ENCODE results near the gene MGA. TPM values are rescaled to one million over a fixed set of nuclear protein-coding genes. Genes with fewer than 3 reads are reported as not detected.
A peak's percentile ranks its signal among the peaks of the same experiment; 100 is the strongest.

MGA gene
- total RNA-seq, 1 experiment from 2014 or later, result 38.5 TPM

- POLR2A ChIA-PET (ENCODE audit: unreplicated experiment), result interaction anchor here (0.7 kb wide), 1 partner anchor 759 kb away, joined by 3 read pairs; no protein-coding TSS in a partner anchor
- no peak overlapping the region for H2AFZ ChIP-seq
- intact Hi-C loops (cut with micrococcal nuclease; ENCODE audit: unreplicated experiment), result loop anchor here (1.0 to 5.0 kb wide), 2 partner anchors 131 to 359 kb away; no protein-coding TSS in a partner anchor
- peak; percentile 46 to 53 for DNase-seq
- no peaks in the 10 kb centered on the region for H3K9me3 ChIP-seq (ENCODE audit: insufficient read depth, low read depth)
- peaks cover 24% of the 10 kb centered on the region for H3K4me1 ChIP-seq (replicated peaks; ENCODE audit: insufficient read depth)
- no peaks in the 10 kb centered on the region for H3K9me2 ChIP-seq (ENCODE audit: insufficient read depth)
- no TSS peak for BruUV-seq (replicated peaks)
- peak overlapping the region; percentile 94 for H3K4me2 ChIP-seq
- peak; percentile 61 for TF ChIP-seq CTCF (conservative IDR thresholded peaks at IDR 0.05)
- TF ChIP-seq EZH2 (IDR thresholded peaks at IDR 0.05; ENCODE audit: low read depth), result no peak
- H3K4me3 ChIP-seq, result no peak overlapping the region
- peaks cover 19% of the 10 kb centered on the region; the same call in 1 of the 2 replicates for H3K79me2 ChIP-seq (ENCODE audit: low read depth)
- CTCF ChIA-PET, result interaction anchor here (0.6 to 2.5 kb wide), 11 partner anchors 31 to 307 kb away, joined by 3 to 21 read pairs (median 5); partner anchors contain the start of genes EHD4 and JMJD7
- H3F3A ChIP-seq (ENCODE audit: insufficient read depth, low read depth), result peaks cover 23% of the 10 kb centered on the region; the same call in 1 of the 2 replicates
- H3K27me3 ChIP-seq (ENCODE audit: insufficient read depth, low read depth), result no peaks in the 10 kb centered on the region
- H3K27ac ChIP-seq, result 0 out of 2 replicates have a peak overlapping the region, but pooled peaks have one; percentile 64
- peaks cover 4% of the 10 kb centered on the region; the same call in 1 of the 2 replicates for H4K20me1 ChIP-seq (ENCODE audit: insufficient read depth)
- no peaks in the 10 kb centered on the region for H3K36me3 ChIP-seq (ENCODE audit: low read depth)
These were observed 112.6 kb downstream of the MGA start for GRCh38 chr15:41772720-41773331.

GRCh38 chr15:41773332-41773728 lies 113.1 kb downstream of the MGA start:
- H3K9me2 ChIP-seq (ENCODE audit: insufficient read depth), result no peaks in the 10 kb centered on the region
- POLR2A ChIA-PET (ENCODE audit: unreplicated experiment), result interaction anchor here (0.6 to 1.2 kb wide), 3 partner anchors 65 to 759 kb away, joined by 3 to 6 read pairs (median 3); partner anchors contain the start of gene PLA2G4B
- CTCF ChIA-PET, result interaction anchor here (0.6 to 2.5 kb wide), 14 partner anchors 30 to 363 kb away, joined by 3 to 21 read pairs (median 4); partner anchors contain the start of genes EHD4 and JMJD7
- peak overlapping the region; percentile 94 for H3K4me2 ChIP-seq
- no TSS peak for BruUV-seq (replicated peaks)
- peaks cover 23% of the 10 kb centered on the region; the same call in 1 of the 2 replicates for H3F3A ChIP-seq (ENCODE audit: insufficient read depth, low read depth)
- H2AFZ ChIP-seq, result no peak overlapping the region
- intact Hi-C loops (cut with micrococcal nuclease; ENCODE audit: unreplicated experiment), result loop anchor here (5.0 kb wide), 1 partner anchor 359 kb away; no protein-coding TSS in a partner anchor
- TF ChIP-seq CTCF (conservative IDR thresholded peaks at IDR 0.05) (no peak), EZH2 (IDR thresholded peaks at IDR 0.05; ENCODE audit: low read depth) (no peak)
- no peaks in the 10 kb centered on the region for H3K27me3 ChIP-seq (ENCODE audit: insufficient read depth, low read depth)
- peak overlapping the region; percentile 64 for H3K27ac ChIP-seq
- H3K9me3 ChIP-seq (ENCODE audit: insufficient read depth, low read depth), result no peaks in the 10 kb centered on the region
- no peaks in the 10 kb centered on the region for H3K36me3 ChIP-seq (ENCODE audit: low read depth)
- H3K4me3 ChIP-seq, result peak overlapping the region; percentile 80; the same call in 1 of the 2 replicates
- DNase-seq, result no peak
- peaks cover 4% of the 10 kb centered on the region; the same call in 1 of the 2 replicates for H4K20me1 ChIP-seq (ENCODE audit: insufficient read depth)
- H3K79me2 ChIP-seq (ENCODE audit: low read depth), result peaks cover 19% of the 10 kb centered on the region; the same call in 1 of the 2 replicates
- H3K4me1 ChIP-seq (replicated peaks; ENCODE audit: insufficient read depth), result peaks cover 24% of the 10 kb centered on the region

- CTCF ChIA-PET, result interaction anchor here (0.6 to 2.5 kb wide), 14 partner anchors 30 to 363 kb away, joined by 3 to 21 read pairs (median 4); partner anchors contain the start of genes EHD4 and JMJD7
- Histone ChIP-seq H2AFZ (0 out of 2 replicates have a peak overlapping the region, but pooled peaks have one; percentile 26), H3K9me2 (ENCODE audit: insufficient read depth) (no peaks in the 10 kb centered on the region), H3K27ac (peak overlapping the region; percentile 64), H3K4me1 (replicated peaks; ENCODE audit: insufficient read depth) (peaks cover 24% of the 10 kb centered on the region), H3K36me3 (ENCODE audit: low read depth) (no peaks in the 10 kb centered on the region), H4K20me1 (ENCODE audit: insufficient read depth) (peaks cover 4% of the 10 kb centered on the region; the same call in 1 of the 2 replicates), H3K9me3 (ENCODE audit: insufficient read depth, low read depth) (no peaks in the 10 kb centered on the region), H3F3A (ENCODE audit: insufficient read depth, low read depth) (peaks cover 23% of the 10 kb centered on the region; the same call in 1 of the 2 replicates), H3K79me2 (ENCODE audit: low read depth) (peaks cover 19% of the 10 kb centered on the region; the same call in 1 of the 2 replicates), H3K27me3 (ENCODE audit: insufficient read depth, low read depth) (no peaks in the 10 kb centered on the region), H3K4me2 (peak overlapping the region; percentile 94), H3K4me3 (peak overlapping the region; percentile 80; the same call in 1 of the 2 replicates)
- intact Hi-C loops (cut with micrococcal nuclease; ENCODE audit: unreplicated experiment), result loop anchor here (1.0 to 5.0 kb wide), 5 partner anchors 33 to 359 kb away; partner anchors contain the start of gene EHD4
- TSS peak; percentile 77 for BruUV-seq (replicated peaks)
- POLR2A ChIA-PET (ENCODE audit: unreplicated experiment), result interaction anchor here (0.6 to 1.2 kb wide), 5 partner anchors 64 to 348 kb away, joined by 3 to 8 read pairs (median 6); partner anchors contain the start of gene PLA2G4B
- no peak for DNase-seq
- TF ChIP-seq EZH2 (IDR thresholded peaks at IDR 0.05; ENCODE audit: low read depth) (no peak), CTCF (conservative IDR thresholded peaks at IDR 0.05) (no peak)
These were observed 113.5 kb downstream of the MGA start for GRCh38 chr15:41773729-41774061.
